ENCODE results near the gene TAOK3. TPM values are rescaled to one million over a fixed set of nuclear protein-coding genes. Genes with fewer than 3 reads are reported as not detected.

Gene TAOK3
- total RNA-seq, 4 donors from 2014 or later = 48.8 to 78.0 (median 54.7) TPM

DNA sequence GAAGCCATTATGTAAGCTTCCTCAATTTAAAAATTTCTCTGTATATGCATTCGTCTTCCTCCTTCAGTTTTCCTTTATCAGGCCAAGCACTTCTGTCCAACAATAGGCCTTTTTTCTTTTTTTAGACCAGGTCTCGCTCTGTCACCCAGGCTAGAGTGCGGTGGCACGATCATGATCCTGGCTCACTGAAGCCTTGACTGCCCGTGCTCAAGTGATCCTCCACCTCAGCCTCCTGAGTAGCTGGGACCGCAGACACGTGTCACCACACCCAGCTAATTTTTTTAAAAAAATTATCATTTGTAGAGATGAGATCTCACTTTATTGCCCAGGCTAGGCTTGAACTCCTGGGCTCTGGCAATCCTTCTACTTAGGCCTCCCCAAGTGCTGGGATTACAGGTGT, 25.8 kb downstream of the TAOK3 start:
- no peak for TF ChIP-seq CTCF (IDR thresholded peaks at IDR 0.05; ENCODE audit: low read depth)

- no peak for TF ChIP-seq CTCF (IDR thresholded peaks at IDR 0.05; ENCODE audit: low read depth)
Observed at GRCh38 chr12:118345355-118345754, 27.4 kb downstream of the TAOK3 start.

DNA sequence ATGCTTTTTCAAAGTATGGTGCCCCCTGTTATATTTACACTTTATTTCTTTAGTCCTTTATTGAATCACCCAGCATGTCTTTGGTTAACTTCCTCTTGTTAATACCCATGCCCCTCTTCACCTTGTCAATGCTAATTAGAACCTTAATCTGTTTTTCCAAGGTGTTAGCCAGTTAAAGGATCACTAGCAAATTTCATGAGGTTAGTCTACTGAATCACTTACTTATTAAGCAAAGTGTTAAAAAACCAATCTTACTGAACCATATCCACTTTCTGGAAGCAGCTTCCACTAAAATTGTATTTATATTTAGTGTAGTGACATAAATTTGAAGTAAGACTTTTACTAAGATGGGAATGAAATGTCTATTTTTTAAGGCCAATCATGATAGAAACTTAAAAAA, 27.9 kb downstream of the TAOK3 start:
- TF ChIP-seq CTCF (IDR thresholded peaks at IDR 0.05; ENCODE audit: low read depth) = no peak

DNA sequence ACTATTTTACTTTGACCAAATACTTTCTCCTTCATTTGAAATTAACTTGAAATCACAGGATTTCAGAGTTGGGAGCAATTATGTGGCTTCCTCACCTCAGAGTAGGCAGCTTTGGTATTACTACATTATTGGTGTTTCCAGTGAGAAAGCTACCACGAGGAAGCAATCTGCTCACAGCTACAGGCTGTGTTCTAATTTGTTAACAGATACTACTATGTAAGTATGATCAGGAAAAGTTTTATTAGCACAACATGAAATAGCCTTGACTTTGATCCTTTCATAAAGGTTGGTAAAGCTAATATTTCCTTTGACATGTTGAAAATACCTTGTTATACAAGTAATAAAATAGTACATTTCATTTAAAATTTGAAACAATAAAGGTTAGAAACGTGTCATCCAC, 30.6 kb downstream of the TAOK3 start:
- no peak for TF ChIP-seq CTCF (IDR thresholded peaks at IDR 0.05; ENCODE audit: low read depth)

- TF ChIP-seq CTCF (IDR thresholded peaks at IDR 0.05; ENCODE audit: low read depth) = no peak
Observed at GRCh38 chr12:118337194-118337838, 35.4 kb downstream of the TAOK3 start.

DNA sequence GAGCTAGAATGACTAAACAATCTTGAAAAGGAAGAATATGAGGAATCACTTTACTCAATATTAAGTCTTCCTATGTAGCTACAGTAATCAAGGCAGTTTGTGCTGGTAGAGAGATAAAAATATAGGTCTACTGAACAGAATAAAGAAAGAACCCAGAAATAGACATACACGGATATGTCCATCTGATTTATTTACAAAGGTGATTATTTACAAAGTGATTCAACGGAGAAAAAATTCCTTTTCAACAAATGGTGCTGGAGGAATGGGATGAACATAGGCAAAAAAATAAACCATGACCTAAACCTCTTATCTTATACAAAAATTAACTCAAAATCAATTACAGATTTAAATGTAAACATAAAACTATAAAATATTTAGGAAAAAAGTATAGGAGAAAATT, 36.6 kb downstream of the TAOK3 start:
- no peak for TF ChIP-seq CTCF (IDR thresholded peaks at IDR 0.05; ENCODE audit: low read depth)

DNA sequence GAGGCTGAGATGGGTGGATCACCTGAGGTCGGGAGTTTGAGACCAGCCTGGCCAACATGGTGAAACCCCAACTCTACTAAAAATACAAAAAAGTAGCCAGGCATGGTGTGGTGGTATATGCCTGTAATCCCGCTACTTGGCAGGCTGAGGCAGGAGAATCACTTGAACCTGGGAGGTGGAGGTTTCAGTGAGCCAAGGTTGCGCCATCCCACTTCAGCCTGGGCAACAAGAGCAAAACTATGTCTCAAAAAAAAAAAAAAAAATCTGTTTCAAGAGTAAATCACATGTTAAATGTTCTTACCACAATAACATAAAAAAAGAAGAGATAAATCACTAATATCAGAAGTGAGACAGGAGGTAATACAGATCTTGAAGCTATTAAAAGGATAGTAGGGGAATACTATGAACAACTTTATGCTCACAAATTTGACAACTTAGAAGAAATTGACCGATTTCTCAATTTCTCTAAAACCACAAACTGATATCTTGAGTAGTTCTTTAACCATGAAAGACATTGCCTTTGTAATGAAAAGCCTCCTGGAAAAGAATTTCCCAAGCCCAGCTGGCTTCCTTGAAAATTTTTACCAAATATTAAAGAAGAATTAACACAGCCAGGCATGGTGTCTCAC, 37.7 kb downstream of the TAOK3 start:
- no peak for TF ChIP-seq CTCF (IDR thresholded peaks at IDR 0.05; ENCODE audit: low read depth)

Data from subcutaneous adipose tissue (tissue), 4 donors.